IPS-18c (cell line): ENCODE data around the gene SHROOM3.
"Not testable (repeated sequence)": the region's sequence is repeated elsewhere in the genome, so short reads cannot be mapped to it uniquely, and the experiment has no call there.

ENCODE experiments used
- H3K4me3 ChIP-seq: 2 replicates; pipeline ENCODE4 v1.7.0; 2013; ENCODE audit warnings: low read depth, mild to moderate bottlenecking, low read length, moderate library complexity; ENCODE audit not compliant: insufficient read depth
- H3K9me3 ChIP-seq: one replicate; pipeline ENCODE4 v1.6.1; 2013; ENCODE audit warnings: mild to moderate bottlenecking, low read length, moderate library complexity; ENCODE audit not compliant: control insufficient read depth, insufficient read depth

SHROOM3 gene

GRCh38 chr4:76434901-76435527 lies at the start of gene SHROOM3:
TSS of gene SHROOM3 (plus strand) at chr4:76435229. CDS start at chr4:76436053, 824 bp downstream.
- Histone ChIP-seq H3K4me3 (peak within 1 kb of the TSS; percentile 36; the same call in 1 of the 2 replicates), H3K9me3 (no peaks in the 10 kb centered on the region)

DNA sequence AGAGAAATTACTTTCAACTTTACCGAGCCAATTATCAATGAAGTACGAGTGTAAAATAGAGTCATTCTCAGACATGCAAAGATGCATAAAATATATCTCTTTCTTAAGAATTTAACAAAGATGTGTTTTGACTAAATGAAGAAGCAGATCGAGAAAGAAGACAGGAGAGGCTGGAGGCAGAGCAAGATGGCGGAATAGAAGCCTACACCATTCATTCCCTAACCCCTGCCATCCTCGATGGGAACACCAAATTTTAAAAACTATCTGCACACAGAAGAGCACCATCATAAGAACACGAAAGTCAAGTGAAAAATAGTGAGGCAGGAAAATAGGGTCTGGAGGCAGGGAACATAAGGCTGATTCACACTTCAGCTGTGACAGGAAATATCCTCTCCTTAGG lies 49.1 kb upstream of the SHROOM3 start:
- H3K9me3 ChIP-seq, result no peaks in the 10 kb centered on the region

GRCh38 chr4:76386566-76387305 lies 48.3 kb upstream of the SHROOM3 start:
- Histone ChIP-seq H3K9me3 (no peaks in the 10 kb centered on the region), H3K4me3 (no peak overlapping the region)

More for the DNA sequence above, 49.1 kb upstream of the SHROOM3 start:
- no peak overlapping the region for H3K4me3 ChIP-seq

GRCh38 chr4:76388160-76388908 lies 46.7 kb upstream of the SHROOM3 start:
- Histone ChIP-seq H3K9me3 (peaks cover 3% of the 10 kb centered on the region), H3K4me3 (no peak overlapping the region)

DNA sequence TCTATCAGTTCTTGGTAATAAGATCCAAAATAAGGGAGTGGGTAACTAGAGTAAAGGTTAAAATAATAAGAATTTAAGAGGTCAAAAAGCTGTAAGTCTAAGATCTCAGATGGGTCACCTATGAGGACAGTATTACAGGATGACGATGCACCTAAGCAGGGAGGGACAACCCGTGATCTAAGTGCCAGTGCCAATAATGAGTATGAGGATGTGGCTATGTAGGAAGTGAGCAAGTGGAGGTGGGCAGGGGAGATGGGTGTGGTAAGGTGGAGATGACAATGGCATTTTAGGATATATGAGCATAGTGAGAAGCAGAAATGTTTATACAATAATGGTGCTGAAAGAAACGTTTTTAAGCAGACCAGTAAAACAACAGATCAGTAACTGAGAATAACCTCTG lies 33.4 kb upstream of the SHROOM3 start:
- Histone ChIP-seq H3K9me3 (no peaks in the 10 kb centered on the region), H3K4me3 (no peak overlapping the region)

DNA sequence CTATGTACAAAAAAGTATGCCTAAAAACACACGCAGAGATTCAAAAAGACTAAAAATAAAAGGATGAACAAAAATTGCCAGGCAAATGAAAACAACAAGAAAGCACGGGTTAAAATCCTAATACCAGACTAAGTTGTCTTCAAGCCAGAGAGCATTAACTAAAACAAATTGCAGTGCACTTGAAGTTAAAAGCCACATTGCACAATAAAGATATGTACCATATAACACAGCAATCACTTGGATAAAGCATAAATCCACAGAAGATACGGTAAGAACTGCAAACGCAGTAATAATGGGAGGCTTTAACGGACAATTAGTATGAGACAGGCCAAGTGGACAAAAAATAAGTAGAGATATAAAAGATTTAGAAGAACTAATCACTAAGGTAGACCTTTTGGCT lies 28.9 kb upstream of the SHROOM3 start:
- Histone ChIP-seq H3K4me3 (no peak overlapping the region), H3K9me3 (no peaks in the 10 kb centered on the region)

DNA sequence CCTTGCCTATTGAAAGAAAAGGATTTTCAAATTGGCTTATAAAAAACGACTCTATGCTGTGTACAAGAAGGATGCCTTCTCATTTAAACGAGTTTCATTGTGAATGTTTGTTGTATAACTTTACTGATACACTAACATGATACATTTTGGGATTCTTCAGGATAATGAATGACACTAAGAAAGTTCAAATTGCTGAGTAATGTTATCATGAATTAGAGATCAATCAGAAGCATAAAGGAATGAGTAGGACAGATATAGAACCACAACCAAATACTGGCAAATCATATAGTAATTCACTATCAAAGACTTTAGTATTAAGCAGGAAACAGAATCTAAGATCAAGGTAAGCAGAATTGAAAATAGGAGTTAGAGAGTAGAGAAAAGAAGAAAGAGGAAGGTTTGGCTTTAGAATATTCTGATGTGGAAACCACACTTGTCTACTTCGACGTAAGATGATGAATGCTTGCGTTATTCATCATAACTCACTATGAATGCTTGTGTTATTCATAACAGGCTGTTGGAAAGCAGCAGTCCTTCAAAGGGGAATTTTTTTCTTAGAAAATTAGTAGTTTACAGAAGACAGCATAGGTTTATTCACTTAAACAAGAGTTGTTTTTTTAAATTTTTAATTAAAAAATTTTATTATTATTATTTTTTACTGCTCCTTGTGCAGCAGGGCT lies 27.4 kb upstream of the SHROOM3 start:
- no peak overlapping the region for H3K4me3 ChIP-seq
- H3K9me3 ChIP-seq, result no peaks in the 10 kb centered on the region

- H3K9me3 ChIP-seq, result no peaks in the 10 kb centered on the region
- no peak overlapping the region for H3K4me3 ChIP-seq
Measured at GRCh38 chr4:76410636-76411035, 24.4 kb upstream of the SHROOM3 start.

DNA sequence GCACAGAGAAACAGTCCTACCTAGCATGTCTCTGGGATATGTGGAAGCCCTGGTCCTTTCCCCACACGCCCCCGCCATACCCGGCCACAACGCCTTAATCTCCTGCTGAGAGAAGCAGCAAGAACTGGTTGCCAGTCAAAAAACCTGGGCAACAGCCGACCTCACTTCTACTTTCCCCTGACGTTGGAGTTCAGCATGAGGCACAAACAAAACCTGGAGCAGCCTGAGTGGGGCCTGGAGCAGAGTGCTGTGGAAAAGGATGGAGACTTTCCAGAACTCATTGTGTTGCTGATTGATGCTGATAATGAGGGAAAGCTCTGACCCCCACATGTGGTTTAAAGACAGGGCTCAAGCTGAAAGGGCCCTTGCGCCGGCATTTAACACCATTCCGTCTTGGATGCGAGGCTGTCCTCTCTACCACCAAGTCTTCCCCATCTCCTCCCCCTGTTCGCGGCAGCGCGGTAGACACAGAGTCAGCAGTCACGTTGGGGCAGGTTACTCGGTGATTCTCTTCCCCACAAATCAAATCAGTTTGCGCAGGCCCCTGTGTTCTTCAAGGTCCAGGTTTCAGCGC lies 14.8 kb upstream of the SHROOM3 start:
- Histone ChIP-seq H3K9me3 (peaks cover 15% of the 10 kb centered on the region), H3K4me3 (no peak overlapping the region)

GRCh38 chr4:76420762-76421581 lies 14.1 kb upstream of the SHROOM3 start, which contains the start of gene CCDC158:
TSS of gene CCDC158 (minus strand) at chr4:76421141. CDS start at chr4:76403207, 17,934 bp downstream.
- Histone ChIP-seq H3K4me3 (no peak within 1 kb of the TSS), H3K9me3 (peaks cover 15% of the 10 kb centered on the region)

DNA sequence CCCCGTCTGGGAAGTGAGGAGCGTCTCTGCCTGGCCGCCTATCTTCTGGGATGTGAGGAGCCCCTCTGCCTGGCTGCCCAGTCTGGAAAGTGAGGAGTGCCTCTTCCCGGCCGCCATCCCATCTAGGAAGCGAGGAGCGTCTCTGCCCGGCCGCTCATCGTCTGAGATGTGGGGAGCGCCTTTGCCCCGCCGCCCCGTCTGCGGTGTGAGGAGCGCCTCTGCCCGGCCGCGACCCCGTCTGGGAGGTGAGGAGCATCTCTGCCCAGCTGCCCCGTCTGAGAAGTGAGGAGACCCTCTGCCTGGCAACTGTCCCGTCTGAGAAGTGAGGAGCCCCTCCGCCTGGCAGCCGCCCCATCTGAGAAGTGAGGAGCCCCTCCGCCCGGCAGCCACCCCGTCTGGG lies 11.9 kb upstream of the SHROOM3 start:
- peaks cover 12% of the 10 kb centered on the region for H3K9me3 ChIP-seq
- H3K4me3 ChIP-seq, result not testable (repeated sequence)

- Histone ChIP-seq H3K4me3 (no peak overlapping the region), H3K9me3 (peaks cover 6% of the 10 kb centered on the region)
Measured at GRCh38 chr4:76426272-76426671, 8.8 kb upstream of the SHROOM3 start.

DNA sequence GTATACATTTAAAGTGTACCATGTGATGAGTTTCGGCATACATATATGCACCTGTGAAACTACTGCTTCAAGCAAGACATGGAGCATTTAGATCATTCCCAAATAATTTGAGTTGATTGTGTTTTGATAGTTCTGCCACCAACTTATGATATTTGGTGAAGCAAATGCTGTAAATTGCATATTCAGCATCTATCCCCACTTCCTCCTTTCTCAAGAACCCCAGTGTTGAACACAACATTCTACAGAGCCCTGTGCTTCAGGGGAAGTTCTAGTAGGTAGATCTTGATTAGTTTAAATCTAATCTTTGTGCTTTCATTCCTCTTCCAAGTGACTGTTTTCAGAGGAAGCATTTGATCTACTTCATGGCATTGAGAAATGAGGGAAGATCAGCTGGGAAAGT lies 5.4 kb upstream of the SHROOM3 start:
- H3K4me3 ChIP-seq, result no peak overlapping the region
- no peaks in the 10 kb centered on the region for H3K9me3 ChIP-seq

DNA sequence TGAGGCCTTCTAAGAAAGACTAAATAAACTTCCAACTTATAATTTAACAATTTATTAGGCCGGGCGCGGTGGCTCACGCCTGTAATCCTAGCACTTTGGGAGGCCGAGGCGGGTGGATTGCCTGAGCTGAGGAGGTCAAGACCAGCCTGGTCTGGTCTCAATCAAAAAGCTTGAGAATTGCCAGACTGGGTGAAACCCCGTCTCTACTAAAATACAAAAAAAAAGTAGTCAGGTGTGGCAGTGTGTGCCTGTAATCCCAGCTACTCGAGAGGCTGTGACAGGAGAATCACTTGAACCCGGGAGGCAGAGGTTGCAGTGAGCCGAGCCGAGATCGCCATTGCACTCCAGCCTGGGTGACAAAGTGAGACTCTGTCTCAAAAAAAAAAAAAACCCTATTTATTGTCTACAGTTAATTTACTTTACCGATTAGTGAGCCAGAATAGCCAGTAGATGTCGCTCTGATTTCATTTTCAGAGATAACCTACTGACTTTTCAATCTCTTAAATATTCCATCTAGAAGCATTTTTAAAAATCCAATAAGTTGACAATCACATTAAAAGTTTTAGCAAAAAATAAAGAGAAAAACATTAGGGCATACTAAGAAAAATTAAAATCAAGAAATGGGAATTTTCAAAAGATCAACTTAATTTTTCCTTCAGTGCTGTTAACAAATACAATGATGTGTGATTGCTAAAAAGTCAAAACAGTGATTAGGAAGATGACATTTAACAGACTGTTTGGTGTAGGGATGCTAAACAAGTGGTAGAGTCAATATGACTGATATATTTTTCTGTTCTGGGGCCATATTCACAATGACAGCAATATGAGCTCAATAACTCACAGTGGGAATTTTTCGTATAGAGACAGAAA lies 4.3 kb upstream of the SHROOM3 start:
- no peak overlapping the region for H3K4me3 ChIP-seq
- H3K9me3 ChIP-seq, result no peaks in the 10 kb centered on the region

DNA sequence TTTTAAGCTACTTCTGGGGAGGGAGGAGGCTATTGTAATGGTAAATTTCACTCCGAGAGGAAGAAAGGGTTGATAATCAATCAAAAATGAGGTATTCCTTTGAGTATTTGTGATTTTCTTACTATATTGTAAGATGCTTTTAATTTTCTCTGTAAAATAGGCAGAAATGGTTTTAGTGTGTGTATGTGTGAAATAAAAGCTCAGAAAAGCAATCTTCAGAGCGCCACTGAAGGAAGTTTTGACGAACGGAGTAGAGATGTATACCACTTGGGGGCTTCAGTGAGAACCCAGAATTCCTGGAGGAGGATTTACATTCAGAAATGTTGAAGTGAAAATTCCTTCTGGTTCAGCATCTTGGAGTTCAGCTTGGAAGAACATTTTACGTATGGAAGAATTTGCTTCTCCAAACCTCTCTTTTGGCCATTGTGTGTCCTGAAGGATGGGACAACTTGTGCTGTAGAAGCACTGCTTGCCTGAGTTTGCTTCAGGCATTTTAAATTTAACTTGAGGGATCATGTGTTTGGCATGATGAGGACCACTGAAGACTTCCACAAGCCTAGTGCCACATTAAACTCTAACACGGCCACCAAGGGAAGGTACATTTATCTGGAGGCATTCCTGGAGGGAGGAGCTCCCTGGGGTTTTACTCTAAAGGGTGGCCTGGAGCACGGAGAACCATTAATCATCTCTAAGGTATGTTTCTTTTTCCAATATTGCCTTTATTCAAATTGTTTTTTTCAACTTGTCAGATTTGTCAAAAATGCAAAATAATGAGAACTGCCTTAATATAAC lies 695 bp downstream of the SHROOM3 start:
- H3K4me3 ChIP-seq, result peak overlapping the region; percentile 36; the same call in 1 of the 2 replicates
- H3K9me3 ChIP-seq, result no peaks in the 10 kb centered on the region
